GM19193 (cell line): ENCODE data around the gene RAB3D.

Source experiments
- POLR2A ChIP-seq: IDR thresholded peaks from 4 replicates; pipeline ENCODE4 v1.6.1; 2011; ENCODE audit not compliant: insufficient read depth, insufficient read length; ENCODE audit errors: extremely low read depth

The RAB3D gene, protein sequence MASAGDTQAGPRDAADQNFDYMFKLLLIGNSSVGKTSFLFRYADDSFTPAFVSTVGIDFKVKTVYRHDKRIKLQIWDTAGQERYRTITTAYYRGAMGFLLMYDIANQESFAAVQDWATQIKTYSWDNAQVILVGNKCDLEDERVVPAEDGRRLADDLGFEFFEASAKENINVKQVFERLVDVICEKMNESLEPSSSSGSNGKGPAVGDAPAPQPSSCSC

DNA sequence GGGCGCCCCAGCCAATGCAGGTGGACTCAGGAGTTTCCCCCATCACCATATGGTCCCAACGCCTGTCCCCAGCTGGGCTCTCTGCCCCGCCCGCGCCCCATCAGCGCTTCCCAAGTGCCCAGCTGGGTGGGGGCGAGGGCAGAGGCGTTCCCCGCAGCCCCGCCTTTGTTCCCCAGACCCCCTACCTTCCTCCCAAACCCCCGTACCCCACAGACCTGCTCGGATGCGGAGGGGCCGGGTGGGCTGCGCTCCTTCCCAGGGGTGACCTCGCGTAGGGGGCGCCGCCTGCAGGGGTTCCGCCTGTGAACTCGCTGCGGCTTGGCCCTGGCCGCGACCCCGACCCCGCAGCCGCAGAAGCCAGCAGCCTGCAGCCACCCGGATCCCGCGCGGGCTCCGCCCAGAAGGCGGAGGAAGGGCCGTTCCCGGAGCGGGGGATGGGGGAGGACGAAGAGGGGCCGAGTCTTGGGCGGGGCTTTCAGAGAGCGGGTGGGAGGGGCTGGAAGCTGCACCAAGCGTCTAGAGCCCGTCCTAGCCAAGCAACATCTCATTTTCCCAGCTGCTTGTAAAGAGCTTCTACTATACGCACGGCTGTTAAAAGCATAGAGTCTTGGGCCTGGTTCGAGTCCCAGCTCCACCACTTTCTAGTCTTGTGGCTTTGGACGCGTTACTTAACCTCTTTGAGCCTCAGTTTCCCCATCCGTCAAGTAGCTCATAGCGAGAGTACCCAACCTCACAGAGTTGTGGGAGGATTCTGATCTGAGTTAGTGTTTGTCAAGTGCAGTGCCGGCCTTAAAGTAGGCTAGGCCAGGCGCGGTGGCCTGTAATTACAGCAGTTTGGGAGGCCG lies at the start of gene RAB3D:
TSS of gene RAB3D (minus strand) at position 404 of the 845 bp plus-strand sequence. CDS start 2,258 bp downstream, outside the sequence.
- peak; percentile 58 for TF ChIP-seq POLR2A

DNA sequence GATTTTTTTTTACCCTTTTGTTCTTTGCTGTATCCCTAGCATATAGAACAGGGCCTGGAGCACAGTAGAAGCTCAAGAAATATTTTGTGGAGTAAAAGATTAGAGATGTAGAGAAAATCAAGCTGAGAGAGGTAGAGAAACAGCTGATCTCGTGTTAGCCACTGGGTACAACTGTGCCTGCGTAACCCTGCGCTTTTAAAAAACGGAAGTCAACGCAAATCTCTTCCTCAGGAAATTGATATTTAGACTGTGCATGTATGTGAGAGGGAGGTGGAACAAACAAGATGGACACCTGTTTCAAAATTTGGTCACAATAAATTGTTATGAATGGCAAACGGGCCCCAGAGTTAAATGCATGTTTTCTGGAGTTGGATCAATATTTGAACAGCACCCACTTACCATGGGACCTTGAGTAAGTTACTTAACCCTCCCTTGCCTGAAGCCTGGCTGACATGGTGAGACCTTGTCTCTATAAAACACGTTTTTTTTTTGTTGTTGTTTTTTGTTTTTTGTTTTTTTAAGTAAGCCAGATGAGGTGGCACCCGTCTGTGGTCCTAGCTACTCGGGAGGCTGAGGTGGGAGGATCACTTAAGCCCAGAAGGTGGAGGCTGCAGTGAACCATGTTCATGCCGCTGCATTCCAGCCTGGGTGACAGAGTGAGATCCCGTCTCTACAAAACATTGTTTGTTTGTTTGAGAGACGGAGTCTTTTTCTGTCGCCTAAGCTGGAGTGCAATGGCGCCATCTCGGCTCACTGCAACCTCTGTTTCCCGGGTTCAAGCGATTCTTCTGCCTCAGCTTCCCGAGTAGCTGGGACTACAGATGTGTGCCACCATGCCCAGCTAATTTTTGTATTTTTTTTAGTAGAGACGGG lies 47.9 kb upstream of the RAB3D start:
- TF ChIP-seq POLR2A, result no peak

DNA sequence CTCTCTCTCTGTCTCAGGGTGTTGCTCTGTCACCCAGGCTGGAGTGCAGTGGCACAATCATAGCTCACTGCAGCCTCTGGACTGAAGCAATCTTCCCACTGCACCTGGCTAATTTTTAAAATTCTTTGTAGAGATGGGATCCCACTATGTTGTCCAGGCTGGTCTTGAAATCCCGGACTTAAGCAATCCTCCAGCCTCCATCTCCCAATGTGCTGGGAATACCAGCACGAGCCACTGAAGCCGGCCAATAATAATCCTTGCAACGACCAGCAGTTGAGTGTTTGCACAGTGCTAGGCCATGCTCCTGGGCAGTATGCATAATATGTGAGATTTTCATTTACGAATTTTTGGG lies 45.3 kb upstream of the RAB3D start:
- TF ChIP-seq POLR2A, result no peak

DNA sequence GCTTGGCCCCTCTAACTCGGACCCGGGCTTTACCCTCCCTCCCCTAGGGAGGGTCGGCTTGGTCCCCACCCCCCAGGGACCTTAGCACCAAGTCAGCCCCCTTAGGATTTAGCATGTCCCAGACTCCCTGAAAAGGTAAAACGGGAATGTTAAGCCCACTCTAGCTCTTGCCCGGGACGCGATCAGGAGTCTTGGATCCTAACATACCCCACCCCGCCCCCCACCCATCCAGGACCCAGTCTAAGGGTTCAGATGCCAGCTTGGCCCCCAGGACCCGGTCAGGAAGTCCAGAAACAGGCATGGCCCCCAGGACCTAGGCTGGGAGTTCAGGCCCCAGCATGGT lies 44.2 kb upstream of the RAB3D start:
- no peak for TF ChIP-seq POLR2A

DNA sequence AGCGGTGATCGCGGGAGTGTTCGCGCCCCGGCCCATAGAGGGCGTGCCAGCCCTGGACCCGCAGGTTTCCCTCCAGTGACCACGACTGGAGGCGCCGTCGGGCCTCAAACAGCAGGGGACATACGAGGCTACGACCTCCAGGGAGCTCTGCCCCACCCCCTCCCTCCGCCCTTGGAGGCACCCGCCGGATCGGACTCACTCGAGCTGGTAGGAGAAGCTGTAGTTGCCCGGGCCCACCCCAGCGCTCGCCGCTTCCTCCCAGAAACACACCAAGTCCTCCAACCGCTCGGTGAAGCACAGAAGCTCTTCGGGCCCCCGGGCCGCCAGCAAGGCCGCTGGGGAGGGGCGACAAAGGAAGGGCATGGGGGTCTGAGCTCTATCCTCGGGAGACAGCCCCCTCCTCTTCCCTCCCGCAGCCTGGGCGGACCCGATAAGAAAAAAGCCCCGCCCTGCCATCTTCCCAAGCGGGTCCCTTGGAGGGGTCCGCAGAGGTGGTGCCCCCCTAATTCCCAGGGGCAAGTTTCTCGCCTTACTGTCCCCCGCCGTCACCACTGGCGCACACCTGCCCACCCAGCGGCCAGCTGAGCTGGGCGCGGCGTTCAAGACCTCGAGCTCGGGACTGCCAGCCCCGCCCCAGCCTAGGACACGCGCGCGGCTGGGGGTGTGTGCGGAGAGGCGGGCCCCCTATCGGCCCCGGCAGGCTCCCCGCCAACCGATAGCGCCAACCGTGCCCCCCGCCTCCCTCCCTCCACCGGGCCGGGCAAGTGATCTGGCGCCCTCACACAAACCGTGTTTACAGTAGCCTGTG lies 43.6 kb upstream of the RAB3D start:
- TF ChIP-seq POLR2A, result no peak

DNA sequence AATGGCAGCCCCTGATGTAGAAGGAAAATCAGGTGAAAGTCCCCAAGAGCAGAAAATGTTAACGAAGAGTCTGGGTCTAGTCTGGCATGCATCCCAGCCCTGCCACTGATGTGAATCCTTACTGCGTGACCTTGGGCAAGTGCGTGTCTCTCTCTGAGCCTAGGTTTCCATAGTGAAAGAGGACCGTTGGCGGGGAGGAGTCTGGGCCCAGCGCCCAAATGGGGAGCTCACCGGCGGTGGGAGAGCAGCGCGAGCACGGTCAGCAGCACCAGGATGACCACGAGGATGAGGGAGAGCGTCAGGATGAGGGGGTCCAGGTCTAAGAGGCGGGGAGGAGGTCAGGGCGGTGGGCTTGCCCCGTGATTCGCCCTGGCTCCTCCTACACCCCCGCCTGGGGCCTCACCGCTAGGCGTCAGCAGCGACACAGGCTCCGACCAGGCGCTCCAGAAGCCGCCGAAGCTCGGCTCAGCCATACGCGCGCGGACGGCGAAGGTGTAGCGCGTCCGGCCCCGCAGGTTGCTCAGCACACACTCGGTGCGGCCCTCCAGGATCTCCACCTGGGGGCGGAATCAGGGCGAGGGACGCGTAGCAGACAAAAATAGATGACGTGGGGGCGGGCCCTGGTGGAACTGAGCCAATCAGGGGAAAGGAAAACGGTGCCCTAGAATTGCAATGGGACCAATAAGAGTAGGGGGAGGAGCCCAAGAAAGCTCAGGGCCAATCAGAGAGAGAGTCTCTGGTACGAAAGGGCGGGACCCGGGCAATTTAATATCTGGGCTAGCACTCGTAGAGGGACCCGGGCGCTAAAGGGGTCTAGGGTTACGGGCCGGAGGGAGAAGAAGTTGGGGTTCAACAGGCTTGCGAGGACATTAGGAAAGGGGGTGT lies 41.4 kb upstream of the RAB3D start:
- TF ChIP-seq POLR2A, result peak; percentile 86

DNA sequence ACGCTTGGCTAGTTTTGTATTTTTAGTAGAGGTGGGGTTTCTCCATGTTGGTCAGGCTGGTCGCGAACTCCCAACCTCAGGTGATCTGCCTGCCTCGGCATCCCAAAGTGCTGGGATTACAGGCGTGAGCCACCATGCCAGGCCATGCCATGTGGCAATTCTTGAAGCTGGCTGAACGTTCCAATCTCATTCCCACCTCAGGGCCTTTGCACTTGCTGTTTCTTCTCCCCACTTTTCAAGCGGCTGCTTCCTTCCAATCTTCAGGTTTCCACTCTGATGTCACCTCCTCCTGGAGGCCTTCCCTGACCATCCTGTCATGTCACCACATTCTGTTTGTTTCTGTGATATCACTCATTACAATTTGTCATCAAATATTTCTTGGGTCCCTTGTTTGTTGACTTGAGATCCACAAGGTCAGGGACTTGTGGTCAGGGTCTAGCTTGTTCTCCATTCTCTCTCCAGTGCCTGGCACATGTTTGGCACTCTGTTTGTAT lies 40.4 kb upstream of the RAB3D start:
- TF ChIP-seq POLR2A, result no peak

DNA sequence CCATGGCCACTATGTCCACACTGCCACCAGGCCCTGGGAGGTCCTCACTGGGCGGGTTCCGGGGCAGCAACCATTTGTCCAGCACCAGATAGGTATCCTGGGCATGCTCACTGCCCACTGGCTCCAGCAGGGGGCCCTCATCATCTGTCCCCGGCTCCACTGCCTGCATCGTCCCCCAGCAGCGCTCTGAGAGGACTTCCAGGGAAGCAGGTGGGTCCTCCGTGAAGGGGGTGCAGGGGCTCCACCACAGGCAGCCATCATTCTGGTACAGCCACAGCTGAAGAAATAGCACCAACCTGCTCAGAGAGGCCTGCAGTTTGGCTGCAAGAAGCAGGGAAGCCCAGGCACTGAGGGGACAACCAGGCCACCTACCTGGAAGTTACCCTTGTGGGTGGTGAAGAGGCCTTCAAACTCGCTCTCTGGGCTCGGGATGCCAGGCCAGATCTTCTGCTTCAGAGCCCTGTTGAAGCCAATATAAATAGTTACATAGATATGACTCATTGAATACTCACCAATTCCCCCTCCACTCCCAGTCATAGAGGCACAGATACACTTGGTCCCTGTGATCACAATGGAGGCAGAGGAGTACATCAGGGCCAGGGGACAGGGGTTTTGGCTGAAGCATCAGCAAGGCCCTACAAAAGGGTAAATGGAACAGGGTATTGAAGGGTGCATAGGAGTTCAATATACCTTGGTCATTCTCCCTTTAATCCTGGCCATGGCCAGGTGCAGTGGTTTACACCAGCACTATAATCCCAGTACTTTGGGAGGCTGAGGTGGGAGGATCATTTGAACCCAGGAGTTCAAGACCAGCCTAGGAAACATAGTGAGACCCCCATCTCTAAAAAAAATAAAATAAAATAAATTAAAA lies 39.1 kb upstream of the RAB3D start:
- no peak for TF ChIP-seq POLR2A

DNA sequence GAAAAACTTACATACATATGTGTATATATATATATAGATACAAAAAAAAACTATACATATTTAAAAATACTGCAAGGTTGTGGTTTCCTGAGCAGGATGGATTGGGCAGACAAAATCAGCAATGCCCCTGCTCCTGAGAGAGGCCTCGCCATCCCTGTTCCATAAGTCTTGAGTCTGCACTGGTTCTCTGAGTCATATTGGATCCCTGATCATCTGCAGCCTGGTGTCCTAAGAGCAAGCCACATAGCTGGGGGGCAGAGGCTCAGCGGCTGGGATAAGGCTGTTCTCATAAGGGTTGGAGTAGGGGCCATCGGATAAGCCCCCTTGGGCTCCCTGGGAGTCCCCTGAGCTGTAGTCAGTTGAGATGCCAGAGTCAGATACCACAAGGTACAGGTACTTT lies 38.3 kb upstream of the RAB3D start:
- TF ChIP-seq POLR2A, result no peak

DNA sequence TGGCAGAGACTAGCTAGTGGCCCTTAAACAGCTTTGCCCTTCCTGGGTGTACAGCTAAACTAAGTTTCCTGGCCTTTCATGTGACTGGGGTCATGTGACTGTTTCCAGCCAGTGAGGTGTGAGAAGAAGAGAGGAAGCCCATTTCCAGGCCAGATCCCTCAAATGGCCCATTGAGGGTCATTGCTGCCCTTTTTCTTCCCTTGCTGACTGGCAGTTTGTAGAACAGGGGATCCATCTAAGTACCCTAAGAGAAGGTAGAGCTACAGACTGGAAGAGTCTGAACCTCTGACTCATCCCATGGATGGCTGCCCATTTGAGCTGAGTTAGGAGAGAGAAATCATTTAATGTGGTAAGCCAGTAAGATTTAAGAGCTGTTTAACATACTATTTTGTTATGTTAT lies 37.8 kb upstream of the RAB3D start:
- no peak for TF ChIP-seq POLR2A

DNA sequence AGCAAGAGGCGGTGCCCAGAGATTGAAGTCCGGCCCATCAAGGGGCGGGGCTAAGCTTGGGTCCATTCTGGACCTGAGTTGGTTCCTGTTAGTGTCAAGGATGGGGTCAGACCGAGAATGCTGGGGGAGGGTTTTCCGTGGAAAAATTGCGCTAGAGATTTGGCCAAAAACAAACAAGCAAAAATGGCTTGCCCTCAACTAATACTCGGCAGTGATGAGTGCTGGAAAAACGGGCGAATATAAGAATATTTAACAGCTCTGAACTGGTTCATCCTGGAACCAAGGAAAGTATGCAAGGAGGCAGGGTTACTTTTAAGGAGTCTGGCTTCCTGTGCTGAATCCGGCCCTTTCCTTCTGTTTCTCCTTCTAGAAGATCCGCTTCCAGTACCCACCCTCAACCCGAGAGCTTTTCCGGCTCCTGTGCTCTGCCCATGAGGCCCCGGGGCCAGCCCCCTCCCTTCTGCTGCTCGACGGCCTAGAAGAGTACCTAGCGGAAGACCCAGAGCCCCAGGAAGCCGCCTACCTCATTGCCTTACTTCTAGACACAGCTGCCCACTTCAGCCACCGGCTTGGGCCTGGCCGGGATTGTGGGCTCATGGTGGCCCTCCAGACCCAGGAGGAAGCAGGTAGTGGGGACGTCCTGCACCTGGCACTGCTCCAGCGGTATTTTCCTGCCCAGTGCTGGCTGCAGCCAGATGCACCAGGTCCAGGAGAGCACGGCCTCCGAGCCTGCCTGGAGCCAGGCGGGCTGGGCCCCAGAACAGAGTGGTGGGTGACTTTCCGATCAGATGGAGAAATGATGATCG lies 35.9 kb upstream of the RAB3D start:
- TF ChIP-seq POLR2A, result peak; percentile 68

DNA sequence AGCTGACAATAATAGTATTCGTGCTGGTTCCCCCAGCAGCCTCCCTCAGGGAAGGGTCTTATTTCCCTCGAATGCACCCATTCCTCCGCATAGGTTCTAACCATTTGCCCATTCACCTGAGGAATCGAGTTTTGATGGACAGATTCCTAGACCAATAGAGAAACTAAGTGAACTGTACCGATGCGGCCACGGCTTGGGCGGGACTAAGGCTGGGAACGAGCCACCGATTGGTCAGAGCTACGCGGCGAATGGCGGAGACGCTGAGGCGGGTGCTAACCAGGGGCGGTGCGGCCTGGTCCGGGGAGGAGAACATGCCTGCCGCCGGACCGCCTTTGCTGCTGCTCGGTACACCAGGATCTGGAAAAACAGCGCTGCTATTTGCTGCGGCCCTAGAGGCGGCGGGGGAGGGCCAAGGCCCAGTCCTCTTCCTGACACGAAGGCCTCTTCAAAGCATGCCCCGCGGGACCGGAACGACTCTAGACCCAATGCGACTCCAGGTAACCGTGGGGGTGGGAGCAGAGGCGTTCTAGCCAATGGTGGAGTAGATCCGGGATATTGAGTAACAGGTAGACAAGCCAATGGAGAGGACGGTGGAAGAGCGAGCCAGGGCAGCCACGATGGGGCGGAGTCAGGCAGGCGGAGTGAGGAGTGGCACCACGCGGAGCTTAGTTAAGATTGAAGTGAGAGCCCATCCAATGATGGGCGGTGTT lies 35.1 kb upstream of the RAB3D start, which contains the start of gene SWSAP1:
TSS of gene SWSAP1 (plus strand) at position 234 of the 710 bp plus-strand sequence. CDS start at position 249, 15 bp downstream.
- peak; percentile 89 for TF ChIP-seq POLR2A
